Neural crest cell (in vitro differentiated cells): Measurements from ENCODE around the gene BICDL2. TPM values are rescaled to one million over a fixed set of nuclear protein-coding genes. Genes with fewer than 3 reads are reported as not detected.
A peak's percentile ranks its signal among the peaks of the same experiment; 100 is the strongest.
"Not testable (repeated sequence)": the region's sequence is repeated elsewhere in the genome, so short reads cannot be mapped to it uniquely, and the experiment has no call there.

Source experiments
- DNase-seq: peaks from one replicate; pipeline ENCODE4 v3.0.0; 2021; ENCODE audit warnings: low read depth, mixed read lengths, low spot score
- H3K27ac Mint-ChIP-seq: one replicate; pipeline ENCODE4 v1.8.0; 2021; ENCODE audit warnings: mild to moderate bottlenecking, mixed read lengths; ENCODE audit not compliant: unreplicated experiment
- H3K27me3 Mint-ChIP-seq: 2 replicates; pipeline ENCODE4 v1.8.0; 2021; ENCODE audit warnings: low read depth, mild to moderate bottlenecking, mixed read lengths
- H3K36me3 Mint-ChIP-seq: 2 replicates; pipeline ENCODE4 v1.8.0; 2021; ENCODE audit warnings: low read depth, mild to moderate bottlenecking, mixed read lengths
- H3K4me1 Mint-ChIP-seq: 2 replicates; pipeline ENCODE4 v1.8.0; 2021; ENCODE audit warnings: mixed read lengths
- H3K4me3 Mint-ChIP-seq: one replicate; pipeline ENCODE4 v1.8.0; 2021; ENCODE audit warnings: mild to moderate bottlenecking, mixed read lengths
- H3K9me3 Mint-ChIP-seq: 2 replicates; pipeline ENCODE4 v1.8.0; 2021; ENCODE audit warnings: mixed read lengths
- total RNA-seq: library from RNA; stranded (reverse); gene quantifications from 2 replicates; pipeline ENCODE4 v1.2.1, GENCODE V29; 2021
- TF ChIP-seq, protein P1 (sequence below): fragments of 200-600 bp; sonication (generic); conservative IDR thresholded peaks from 2 replicates; pipeline ENCODE4 v1.5.0; 2021; ENCODE audit warnings: antibody characterized with exemption, mild to moderate bottlenecking

Gene BICDL2
- total RNA-seq, 1 donor from 2014 or later = not detected

DNA sequence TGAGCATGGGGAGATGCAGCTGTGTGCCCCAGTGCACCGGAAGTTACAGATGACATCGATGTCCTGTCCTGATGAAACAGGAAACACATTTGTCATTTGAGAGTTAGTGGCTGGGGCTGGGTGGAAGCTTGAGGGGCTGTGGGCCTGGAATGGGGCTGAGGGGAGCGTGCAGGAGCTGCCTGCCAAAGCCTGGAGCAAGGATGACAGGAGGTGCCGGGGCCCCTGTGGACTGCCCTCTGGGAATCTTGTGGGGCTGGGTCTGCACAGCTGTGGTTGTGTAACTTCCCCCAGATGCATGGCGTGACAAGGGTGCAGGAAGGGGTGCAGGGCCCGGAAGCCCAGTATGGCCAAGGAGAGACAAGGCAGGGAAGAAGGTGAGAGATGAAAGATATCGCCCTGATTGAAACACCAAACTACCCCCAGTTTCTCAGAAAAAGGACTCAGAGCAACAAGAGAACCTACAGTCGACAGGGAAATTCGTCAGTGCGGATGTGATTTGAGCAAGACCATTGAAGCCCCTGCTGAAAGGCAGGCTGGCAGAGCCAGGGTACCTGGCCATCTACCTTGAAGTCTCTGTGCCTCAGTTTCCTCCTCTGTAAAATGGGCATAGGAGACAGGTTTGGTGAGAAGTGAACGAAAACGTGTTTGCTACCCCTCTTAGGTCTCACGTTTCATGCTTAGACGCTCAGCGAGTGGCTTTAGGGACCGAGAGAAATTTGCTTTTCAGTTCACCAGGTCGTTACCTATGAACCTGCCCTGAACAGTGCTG is 18.4 kb upstream of the BICDL2 start:
- peaks cover 11% of the 10 kb centered on the region for H3K27me3 Mint-ChIP-seq
- H3K27ac Mint-ChIP-seq = no peak overlapping the region
- peaks cover 7% of the 10 kb centered on the region for H3K4me1 Mint-ChIP-seq
- no peak for DNase-seq
- no peak overlapping the region for H3K4me3 Mint-ChIP-seq
- TF ChIP-seq, protein P1, sequence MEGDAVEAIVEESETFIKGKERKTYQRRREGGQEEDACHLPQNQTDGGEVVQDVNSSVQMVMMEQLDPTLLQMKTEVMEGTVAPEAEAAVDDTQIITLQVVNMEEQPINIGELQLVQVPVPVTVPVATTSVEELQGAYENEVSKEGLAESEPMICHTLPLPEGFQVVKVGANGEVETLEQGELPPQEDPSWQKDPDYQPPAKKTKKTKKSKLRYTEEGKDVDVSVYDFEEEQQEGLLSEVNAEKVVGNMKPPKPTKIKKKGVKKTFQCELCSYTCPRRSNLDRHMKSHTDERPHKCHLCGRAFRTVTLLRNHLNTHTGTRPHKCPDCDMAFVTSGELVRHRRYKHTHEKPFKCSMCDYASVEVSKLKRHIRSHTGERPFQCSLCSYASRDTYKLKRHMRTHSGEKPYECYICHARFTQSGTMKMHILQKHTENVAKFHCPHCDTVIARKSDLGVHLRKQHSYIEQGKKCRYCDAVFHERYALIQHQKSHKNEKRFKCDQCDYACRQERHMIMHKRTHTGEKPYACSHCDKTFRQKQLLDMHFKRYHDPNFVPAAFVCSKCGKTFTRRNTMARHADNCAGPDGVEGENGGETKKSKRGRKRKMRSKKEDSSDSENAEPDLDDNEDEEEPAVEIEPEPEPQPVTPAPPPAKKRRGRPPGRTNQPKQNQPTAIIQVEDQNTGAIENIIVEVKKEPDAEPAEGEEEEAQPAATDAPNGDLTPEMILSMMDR = no peak
- H3K36me3 Mint-ChIP-seq = no peaks in the 10 kb centered on the region
- no peaks in the 10 kb centered on the region for H3K9me3 Mint-ChIP-seq

DNA sequence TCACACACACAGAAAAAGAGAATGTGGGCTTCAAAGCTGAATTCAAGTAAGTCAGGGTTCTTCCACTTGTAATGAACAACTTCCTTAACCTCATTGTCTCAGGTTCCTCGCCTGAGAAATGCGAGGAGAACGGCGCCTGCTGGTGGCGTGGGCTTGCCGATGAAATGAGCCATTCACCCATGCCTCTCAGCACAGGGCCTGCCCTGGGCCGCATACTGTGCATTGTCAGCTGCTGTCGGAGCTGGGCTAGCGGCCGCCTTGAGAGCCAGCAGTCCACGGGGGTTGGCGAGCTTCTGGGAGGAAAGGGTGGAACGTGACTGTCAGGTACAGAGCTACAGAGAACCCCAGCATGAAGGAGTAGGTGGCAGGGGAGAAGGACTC is 16.6 kb upstream of the BICDL2 start:
- H3K9me3 Mint-ChIP-seq, H3K4me3 Mint-ChIP-seq, H3K27ac Mint-ChIP-seq, H3K36me3 Mint-ChIP-seq, DNase-seq, H3K4me1 Mint-ChIP-seq: not testable (repeated sequence)
- peaks cover 25% of the 10 kb centered on the region for H3K27me3 Mint-ChIP-seq

DNA sequence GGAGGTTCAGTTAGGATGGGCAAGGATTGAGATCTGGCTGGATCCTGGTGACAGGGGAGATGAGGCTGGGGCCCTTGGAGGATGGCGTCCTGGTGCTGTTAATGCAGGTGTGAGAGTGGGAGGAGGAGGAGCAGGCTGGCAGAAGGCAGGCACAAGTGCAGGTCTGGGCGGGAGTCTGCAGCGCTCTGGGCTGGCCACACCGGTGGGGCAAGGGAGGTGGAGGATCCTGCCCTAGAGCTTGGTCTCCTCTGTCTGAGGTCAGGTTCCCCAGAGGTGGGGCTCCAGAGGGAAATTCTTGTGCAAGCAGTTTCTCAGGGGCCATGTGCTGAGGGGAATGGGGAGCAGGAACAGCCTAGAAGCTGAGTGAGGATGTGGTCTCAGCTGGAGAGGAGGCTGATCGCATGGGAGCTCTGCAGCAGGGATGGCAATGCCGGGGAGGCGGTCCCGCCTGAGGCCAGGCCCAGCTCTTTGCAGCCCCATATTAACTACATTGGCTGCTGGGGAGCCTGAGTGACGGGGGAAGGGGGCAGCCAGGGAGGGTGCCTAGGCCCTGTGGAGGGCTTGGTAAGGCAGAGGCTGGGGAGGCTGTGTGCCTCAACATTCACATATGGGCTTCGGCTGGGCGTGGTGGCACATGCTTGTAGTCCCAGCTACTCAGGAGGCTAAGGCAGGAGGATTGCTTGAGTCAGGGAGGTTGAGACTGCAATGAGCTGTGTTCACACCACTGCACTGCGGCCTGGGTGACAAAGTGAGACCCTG is 16.0 kb upstream of the BICDL2 start:
- H3K27ac Mint-ChIP-seq, H3K36me3 Mint-ChIP-seq, H3K4me3 Mint-ChIP-seq, DNase-seq, H3K9me3 Mint-ChIP-seq, H3K4me1 Mint-ChIP-seq: not testable (repeated sequence)
- H3K27me3 Mint-ChIP-seq = peaks cover 31% of the 10 kb centered on the region

DNA sequence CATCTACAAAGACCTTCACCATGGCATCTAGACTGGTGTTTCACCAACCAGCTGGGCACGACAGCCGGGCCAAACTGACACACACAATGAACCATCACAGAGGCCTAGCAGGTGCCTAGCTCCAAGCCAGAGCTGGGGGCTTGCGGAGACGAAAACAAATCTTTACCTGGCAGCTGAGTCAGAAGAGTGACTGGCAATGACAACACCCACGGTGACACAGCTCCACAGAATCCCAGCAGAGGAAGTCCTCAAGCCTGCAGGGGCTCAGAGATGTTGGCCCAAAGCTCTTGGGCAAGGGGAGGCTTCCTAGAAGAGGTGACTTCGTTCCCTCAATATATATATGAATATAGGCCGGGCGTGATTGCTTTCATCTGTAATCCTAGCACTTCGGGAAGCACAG is 14.8 kb upstream of the BICDL2 start:
- Mint-ChIP-seq H3K4me3 (peak overlapping the region; percentile 5), H3K36me3 (no peaks in the 10 kb centered on the region), H3K27me3 (peaks cover 41% of the 10 kb centered on the region), H3K4me1 (no peaks in the 10 kb centered on the region), H3K27ac (no peak overlapping the region), H3K9me3 (no peaks in the 10 kb centered on the region)
- DNase-seq = no peak
- TF ChIP-seq, protein P1 = no peak

DNA sequence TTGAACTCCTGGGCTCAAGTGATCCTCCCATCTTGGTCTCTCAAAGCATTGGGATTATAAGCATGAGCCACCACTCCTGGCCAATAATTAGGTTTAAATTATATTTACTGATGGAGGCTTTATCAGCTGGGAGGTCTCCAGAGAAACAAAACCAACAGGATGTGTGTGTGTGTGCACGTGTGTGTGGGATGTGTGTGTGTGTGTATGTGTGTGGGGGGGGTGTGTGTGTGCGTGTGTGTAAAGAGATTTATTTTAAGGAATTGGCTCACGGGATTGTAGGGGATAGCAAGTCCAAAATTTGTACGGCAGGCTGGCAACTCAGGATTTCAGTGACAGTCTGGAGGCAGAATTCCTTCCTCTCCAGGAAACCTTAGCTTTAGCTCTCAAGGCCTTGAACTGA is 14.3 kb upstream of the BICDL2 start:
- no peaks in the 10 kb centered on the region for H3K36me3 Mint-ChIP-seq
- peaks cover 41% of the 10 kb centered on the region for H3K27me3 Mint-ChIP-seq
- no peaks in the 10 kb centered on the region for H3K9me3 Mint-ChIP-seq
- no peaks in the 10 kb centered on the region for H3K4me1 Mint-ChIP-seq
- H3K27ac Mint-ChIP-seq = no peak overlapping the region
- TF ChIP-seq, protein P1 = no peak
- DNase-seq = no peak
- peak overlapping the region; percentile 57 for H3K4me3 Mint-ChIP-seq

DNA sequence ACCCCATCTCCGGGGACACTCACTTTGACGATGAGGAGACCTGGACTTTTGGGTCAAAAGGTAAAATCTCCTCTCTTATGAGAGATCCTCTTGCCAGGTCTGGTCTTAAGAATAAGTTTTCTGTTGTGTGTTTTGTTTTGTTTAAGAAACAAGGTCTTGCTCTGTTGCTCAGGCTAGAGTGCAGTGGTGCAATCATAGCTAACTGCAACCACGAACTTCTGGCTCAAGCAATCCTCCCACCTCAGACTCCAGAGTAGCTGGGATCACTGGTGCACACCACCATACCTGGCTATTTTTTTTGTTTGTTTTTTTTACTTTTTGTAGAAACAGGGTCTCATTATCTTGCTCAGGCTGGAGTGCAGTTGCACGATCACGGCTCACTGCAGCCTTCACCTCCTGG is 13.7 kb upstream of the BICDL2 start:
- Mint-ChIP-seq H3K4me3 (peak overlapping the region; percentile 57), H3K36me3 (no peaks in the 10 kb centered on the region), H3K27ac (no peak overlapping the region), H3K4me1 (peaks cover under 1% of the 10 kb centered on the region), H3K9me3 (no peaks in the 10 kb centered on the region), H3K27me3 (peaks cover 45% of the 10 kb centered on the region)
- DNase-seq = no peak
- TF ChIP-seq, protein P1 = no peak
